Large intestine (tissue), 3 donors: Measurements from ENCODE around the gene TSNAXIP1. TPM values are rescaled to one million over a fixed set of nuclear protein-coding genes. Genes with fewer than 3 reads are reported as not detected.
"Not testable (repeated sequence)": the region's sequence is repeated elsewhere in the genome, so short reads cannot be mapped to it uniquely, and the experiment has no call there.

ENCODE experiments used
- DNase-seq, 2 donors: peaks; one replicate each; pipeline versions ENCODE4 v3.0.0 to v3.0.0-alpha.2; 2013
- H3K27ac ChIP-seq: one replicate; pipeline ENCODE4 v1.5.1; 2013; ENCODE audit warnings: low read length
- H3K27me3 ChIP-seq: 2 replicates; pipeline ENCODE4 v1.6.1; 2013; ENCODE audit warnings: low read length; ENCODE audit not compliant: control insufficient read depth, insufficient read depth
- H3K36me3 ChIP-seq: 2 replicates; pipeline ENCODE4 v1.6.1; 2013; ENCODE audit warnings: low read length; ENCODE audit not compliant: control insufficient read depth, insufficient read depth
- H3K4me1 ChIP-seq: one replicate; pipeline ENCODE4 v1.6.1; 2013; ENCODE audit warnings: low read length; ENCODE audit not compliant: control insufficient read depth, insufficient read depth
- H3K4me3 ChIP-seq: one replicate; pipeline ENCODE4 v1.5.1; 2013; ENCODE audit warnings: low read length
- H3K9me3 ChIP-seq: one replicate; pipeline ENCODE4 v1.6.1; 2013; ENCODE audit warnings: mild to moderate bottlenecking, low read depth, low read length, moderate library complexity; ENCODE audit not compliant: control insufficient read depth
- WGBS: methylation state at CpG from one replicate; pipeline ENCODE4 v1.1.5; 2013; ENCODE audit warnings: low lambda C conversion rate; ENCODE audit not compliant: insufficient coverage; 5-methylcytosine and 5-hydroxymethylcytosine counted together
- polyA plus RNA-seq: library from polyadenylated mRNA; unstranded; fragments of 120-200 nt; gene quantifications from one replicate; pipeline ENCODE4 v1.2.1, GENCODE V29; 2013

Gene TSNAXIP1
- polyA plus RNA-seq, 1 donor, result 1.5 TPM

GRCh38 chr16:67858500-67858899, 51.8 kb downstream of the TSNAXIP1 start:
- DNase-seq, result peak; percentile 54 to 75
- Histone ChIP-seq H3K4me3 (no peak overlapping the region), H3K27me3 (no peaks in the 10 kb centered on the region), H3K4me1 (peaks cover 33% of the 10 kb centered on the region), H3K9me3 (no peaks in the 10 kb centered on the region), H3K27ac (peak overlapping the region; percentile 77), H3K36me3 (peaks cover 31% of the 10 kb centered on the region)
- no CpG with 5 or more reads among the region's 4 CpGs for WGBS

GRCh38 chr16:67860589-67861398, 54.1 kb downstream of the TSNAXIP1 start:
- peaks cover 28% of the 10 kb centered on the region for H3K4me1 ChIP-seq
- H3K27me3 ChIP-seq, result no peaks in the 10 kb centered on the region
- H3K27ac ChIP-seq, result no peak overlapping the region
- H3K36me3 ChIP-seq, result peaks cover 44% of the 10 kb centered on the region
- H3K4me3 ChIP-seq, result no peak overlapping the region
- no peak for DNase-seq
- no CpG with 5 or more reads among the region's 8 CpGs for WGBS
- H3K9me3 ChIP-seq, result no peaks in the 10 kb centered on the region

DNA sequence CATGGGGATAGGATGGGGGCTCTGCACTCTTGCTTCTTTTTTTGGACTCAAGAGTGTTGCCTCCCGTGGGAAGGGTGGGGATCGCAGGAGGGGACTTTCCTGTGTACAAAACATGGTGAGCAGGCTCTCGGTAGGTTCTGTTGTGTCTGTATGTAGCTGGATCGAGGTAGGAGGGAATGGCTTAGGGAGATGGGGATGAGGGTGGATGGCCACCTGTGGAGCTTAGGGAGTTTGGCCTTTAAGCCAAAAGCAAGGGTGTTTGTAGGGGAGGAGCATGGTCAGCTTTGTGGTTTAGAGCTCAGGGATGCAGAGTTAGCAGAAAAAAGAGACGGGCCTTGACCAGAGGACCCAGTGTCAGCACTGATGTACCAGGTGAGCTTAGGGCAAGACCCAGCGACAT, 55.2 kb downstream of the TSNAXIP1 start:
- 60% methylated on average over 1 of the region's 6 CpGs for WGBS
- H3K36me3 ChIP-seq, result peaks cover 53% of the 10 kb centered on the region
- no peak overlapping the region for H3K27ac ChIP-seq
- no peaks in the 10 kb centered on the region for H3K9me3 ChIP-seq
- no peak for DNase-seq
- peaks cover 21% of the 10 kb centered on the region for H3K4me1 ChIP-seq
- H3K4me3 ChIP-seq, result no peak overlapping the region
- H3K27me3 ChIP-seq, result no peaks in the 10 kb centered on the region

GRCh38 chr16:67862623-67863583, 56.2 kb downstream of the TSNAXIP1 start:
- no peak for DNase-seq
- H3K9me3 ChIP-seq, result no peaks in the 10 kb centered on the region
- H3K4me1 ChIP-seq, result peaks cover 12% of the 10 kb centered on the region
- no peak overlapping the region for H3K4me3 ChIP-seq
- H3K27ac ChIP-seq, result no peak overlapping the region
- no peaks in the 10 kb centered on the region for H3K27me3 ChIP-seq
- H3K36me3 ChIP-seq, result peaks cover 63% of the 10 kb centered on the region
- no CpG with 5 or more reads among the region's 11 CpGs for WGBS

- not testable (repeated sequence) for H3K27me3 ChIP-seq, H3K4me3 ChIP-seq, DNase-seq, H3K27ac ChIP-seq, H3K9me3 ChIP-seq, H3K4me1 ChIP-seq
- peaks cover 74% of the 10 kb centered on the region for H3K36me3 ChIP-seq
- no CpG with 5 or more reads among the region's 6 CpGs for WGBS
Measured at GRCh38 chr16:67864044-67864443, 57.4 kb downstream of the TSNAXIP1 start.

GRCh38 chr16:67864594-67864993, 57.9 kb downstream of the TSNAXIP1 start:
- Histone ChIP-seq H3K36me3 (peaks cover 74% of the 10 kb centered on the region), H3K27ac (no peak overlapping the region), H3K4me3 (no peak overlapping the region), H3K27me3 (no peaks in the 10 kb centered on the region), H3K4me1 (no peaks in the 10 kb centered on the region), H3K9me3 (no peaks in the 10 kb centered on the region)
- DNase-seq, result no peak
- no CpG with 5 or more reads among the region's 2 CpGs for WGBS

DNA sequence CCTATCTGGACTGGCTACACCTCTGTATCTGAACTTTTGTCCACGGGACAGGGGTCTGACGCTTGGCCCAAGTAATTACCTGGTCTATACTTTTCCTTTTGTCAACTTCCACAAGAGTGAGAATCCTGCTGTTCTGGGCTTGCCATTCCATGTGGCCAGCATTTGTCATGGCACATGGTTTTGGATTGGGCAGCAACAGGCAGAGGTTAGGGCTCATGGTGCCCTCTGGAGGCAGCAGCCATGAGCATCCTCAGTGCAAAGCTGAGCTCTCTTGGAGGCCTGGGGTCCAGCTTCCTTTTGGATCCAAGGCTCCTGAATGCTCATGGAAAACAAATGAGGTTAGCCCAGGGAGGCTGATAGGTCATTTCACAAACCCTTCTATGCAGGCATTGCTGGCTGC, 58.6 kb downstream of the TSNAXIP1 start:
- H3K4me1 ChIP-seq, result no peaks in the 10 kb centered on the region
- WGBS, result no CpG with 5 or more reads among the region's 2 CpGs
- H3K36me3 ChIP-seq, result peaks cover 79% of the 10 kb centered on the region
- H3K4me3 ChIP-seq, result no peak overlapping the region
- no peak for DNase-seq
- no peak overlapping the region for H3K27ac ChIP-seq
- H3K9me3 ChIP-seq, result no peaks in the 10 kb centered on the region
- no peaks in the 10 kb centered on the region for H3K27me3 ChIP-seq

DNA sequence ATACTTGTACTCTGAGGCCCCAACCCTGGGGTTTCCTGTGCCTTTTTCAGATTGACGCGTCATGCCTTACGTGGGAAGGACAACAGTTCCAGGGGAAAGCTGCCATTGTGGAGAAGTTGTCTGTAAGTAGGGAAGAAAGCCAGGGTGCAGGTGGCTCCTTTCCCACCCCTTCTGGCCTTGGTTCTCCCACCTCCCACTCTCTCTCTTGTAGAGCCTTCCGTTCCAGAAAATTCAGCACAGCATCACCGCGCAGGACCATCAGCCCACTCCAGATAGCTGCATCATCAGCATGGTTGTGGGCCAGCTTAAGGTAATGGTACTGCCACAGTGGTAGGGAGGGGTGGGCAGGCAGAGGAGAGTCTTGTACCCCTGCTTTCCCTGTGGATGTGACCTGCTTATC, 61.6 kb downstream of the TSNAXIP1 start:
- DNase-seq, result no peak
- H3K36me3 ChIP-seq, result peaks cover 69% of the 10 kb centered on the region
- WGBS, result no CpG with 5 or more reads among the region's 6 CpGs
- no peak overlapping the region for H3K4me3 ChIP-seq
- H3K27ac ChIP-seq, result no peak overlapping the region
- H3K4me1 ChIP-seq, result no peaks in the 10 kb centered on the region
- H3K27me3 ChIP-seq, result no peaks in the 10 kb centered on the region
- no peaks in the 10 kb centered on the region for H3K9me3 ChIP-seq

- DNase-seq, result no peak
- Histone ChIP-seq H3K36me3 (peaks cover 60% of the 10 kb centered on the region), H3K4me1 (peaks cover 7% of the 10 kb centered on the region), H3K9me3 (no peaks in the 10 kb centered on the region), H3K27me3 (no peaks in the 10 kb centered on the region), H3K27ac (no peak overlapping the region), H3K4me3 (no peak overlapping the region)
- WGBS, result no CpG with 5 or more reads among the region's 7 CpGs
Measured at GRCh38 chr16:67869653-67870052, 63.0 kb downstream of the TSNAXIP1 start.

DNA sequence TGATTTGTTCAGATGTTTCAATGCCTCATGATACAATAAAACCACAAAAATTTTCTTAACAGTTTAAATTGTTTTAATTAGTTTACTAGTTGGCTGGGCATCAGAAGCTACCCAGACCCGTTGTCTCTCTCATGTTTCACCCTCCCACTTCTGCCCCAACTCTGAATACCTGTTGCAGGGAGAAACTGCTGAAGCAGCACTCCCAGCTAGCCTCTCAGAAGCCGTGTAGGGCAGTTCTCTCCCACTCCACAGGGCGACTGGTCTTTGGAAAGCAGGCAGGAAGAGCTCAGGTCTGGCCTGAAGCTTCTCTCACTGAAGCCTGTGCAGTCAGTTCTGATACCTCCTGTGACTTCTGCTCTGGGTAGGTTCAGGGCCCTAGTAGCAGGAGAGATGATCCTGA, 64.6 kb downstream of the TSNAXIP1 start:
- no peaks in the 10 kb centered on the region for H3K27me3 ChIP-seq
- no peak for DNase-seq
- peaks cover 8% of the 10 kb centered on the region for H3K4me1 ChIP-seq
- H3K27ac ChIP-seq, result no peak overlapping the region
- no peaks in the 10 kb centered on the region for H3K9me3 ChIP-seq
- no CpG with 5 or more reads among the region's 3 CpGs for WGBS
- H3K36me3 ChIP-seq, result peaks cover 53% of the 10 kb centered on the region
- H3K4me3 ChIP-seq, result no peak overlapping the region
